Neural progenitor cell (in vitro differentiated cells): ENCODE results near the gene ZNF184.

ENCODE experiments used
- CTCF ChIP-seq: fragments of 200-600 bp; sonication (generic); IDR thresholded peaks from 2 replicates; pipeline ENCODE4 v1.5.1; 2017; ENCODE audit warnings: antibody characterized with exemption, mild to moderate bottlenecking
- EZH2 ChIP-seq: fragments of 200-600 bp; sonication (generic); IDR thresholded peaks from 2 replicates; pipeline ENCODE4 v1.6.1; 2017; ENCODE audit warnings: antibody characterized with exemption, mild to moderate bottlenecking, moderate library complexity
- EZH2phosphoT487 ChIP-seq: fragments of 200-600 bp; sonication (generic); IDR thresholded peaks from 2 replicates; pipeline ENCODE4 v1.6.1; 2017; ENCODE audit warnings: antibody characterized with exemption

- TF ChIP-seq CTCF = no peak
- no peak for TF ChIP-seq EZH2phosphoT487
- no peak for TF ChIP-seq EZH2
Observed at GRCh38 chr6:27512525-27512924, 39.6 kb upstream of the ZNF184 start.
